ENCODE results near the gene PRSS27.

DNA sequence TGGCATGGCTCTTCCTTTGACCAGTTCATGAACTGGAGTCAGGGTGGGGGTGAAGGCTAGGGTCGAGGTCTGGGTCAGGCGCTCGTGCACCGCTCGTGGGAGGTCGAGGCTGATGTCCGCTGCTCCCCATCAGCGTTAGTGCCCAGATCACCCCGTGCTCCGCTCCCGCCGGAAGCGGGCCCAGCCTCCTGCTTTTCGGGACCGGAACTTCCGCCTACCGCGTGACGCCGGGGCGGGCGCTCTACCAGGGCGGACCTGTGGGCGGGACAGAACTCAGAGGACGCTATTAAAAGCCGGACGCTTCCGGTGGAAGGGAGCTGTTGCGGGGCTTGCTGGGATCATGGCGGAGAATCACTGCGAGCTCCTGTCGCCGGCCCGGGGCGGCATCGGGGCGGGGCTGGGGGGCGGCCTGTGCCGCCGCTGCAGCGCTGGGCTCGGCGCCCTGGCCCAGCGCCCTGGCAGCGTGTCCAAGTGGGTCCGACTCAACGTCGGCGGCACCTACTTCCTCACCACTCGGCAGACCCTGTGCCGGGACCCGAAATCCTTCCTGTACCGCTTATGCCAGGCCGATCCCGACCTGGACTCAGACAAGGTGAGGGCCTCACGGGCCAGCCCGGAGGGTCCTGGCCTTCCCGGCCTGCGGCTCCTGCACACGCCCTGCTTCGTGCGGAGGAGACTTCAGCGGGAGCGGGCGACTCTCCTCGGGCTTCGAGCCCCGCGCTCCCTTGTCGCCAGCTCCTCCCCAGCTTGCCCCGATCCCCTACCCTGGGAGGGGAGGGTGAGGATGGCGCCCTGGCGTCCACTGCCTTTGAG is 37.6 kb downstream of the PRSS27 start, which contains the start of gene KCTD5:
- TF ChIP-seq, protein P1, sequence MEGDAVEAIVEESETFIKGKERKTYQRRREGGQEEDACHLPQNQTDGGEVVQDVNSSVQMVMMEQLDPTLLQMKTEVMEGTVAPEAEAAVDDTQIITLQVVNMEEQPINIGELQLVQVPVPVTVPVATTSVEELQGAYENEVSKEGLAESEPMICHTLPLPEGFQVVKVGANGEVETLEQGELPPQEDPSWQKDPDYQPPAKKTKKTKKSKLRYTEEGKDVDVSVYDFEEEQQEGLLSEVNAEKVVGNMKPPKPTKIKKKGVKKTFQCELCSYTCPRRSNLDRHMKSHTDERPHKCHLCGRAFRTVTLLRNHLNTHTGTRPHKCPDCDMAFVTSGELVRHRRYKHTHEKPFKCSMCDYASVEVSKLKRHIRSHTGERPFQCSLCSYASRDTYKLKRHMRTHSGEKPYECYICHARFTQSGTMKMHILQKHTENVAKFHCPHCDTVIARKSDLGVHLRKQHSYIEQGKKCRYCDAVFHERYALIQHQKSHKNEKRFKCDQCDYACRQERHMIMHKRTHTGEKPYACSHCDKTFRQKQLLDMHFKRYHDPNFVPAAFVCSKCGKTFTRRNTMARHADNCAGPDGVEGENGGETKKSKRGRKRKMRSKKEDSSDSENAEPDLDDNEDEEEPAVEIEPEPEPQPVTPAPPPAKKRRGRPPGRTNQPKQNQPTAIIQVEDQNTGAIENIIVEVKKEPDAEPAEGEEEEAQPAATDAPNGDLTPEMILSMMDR (IDR thresholded peaks at IDR 0.05; ENCODE audit: insufficient read depth, low read depth, low read length) = no peak
- no peak for TF ChIP-seq EZH2 (IDR thresholded peaks at IDR 0.05; ENCODE audit: insufficient read depth, low read length)

Data from astrocyte (in vitro differentiated cells and primary cell).